Heart left ventricle (tissue), 13 donors: ENCODE measurements around the gene TRIM59.

Source experiments
- CTCF ChIP-seq, 12 donors: fragments of 200-600 bp; sonication (generic) in 4 of 12; IDR thresholded peaks; one replicate each; pipeline versions ENCODE4 v1.5.0 to v1.8.0; 2018 to 2022; ENCODE audit warnings: antibody characterized with exemption in 12 of 12, mild to moderate bottlenecking in 5 of 12
- POLR2A ChIP-seq, 2 donors: fragments of 450-650 bp; IDR thresholded peaks; one replicate each; pipeline ENCODE4 v1.6.1; 2017; ENCODE audit warnings: antibody characterized with exemption in 2 of 2, mild to moderate bottlenecking in 2 of 2, moderate library complexity in 2 of 2
- donor health status: ischemic (EF 13 %, LVEDD 7.1; RV severe dilation, severe dysfunction).
- donor health status: DM: no; HTN: yes; CAD: no.
- donor health status: DM: no; HTN: no; CAD: no.
- donor health status: ischemic (EF 25% LVEDD 6.9; RV normal size, moderate dysfunction).
- donor health status: ischemic (EF 25% LVEDD 5.7; RV mildly dilated, moderate dysfunction).
- donor health status: ischemic (EF 35%, LVEDD 5.7; RV mildly dilated, moderate dysfunction).
- donor health status: nonischemic (EF 11% LVEDD 7.7; RV severe dilation, severe dysfunction).
- donor health status: DM: yes; HTN: yes; CAD: no.
- donor health status: PGD.
- donor health status: ischemic (EF 29% LVEDD 5.4; RV normal size, mild dysfunction).
- donor health status: nonischemic (EF 23%, LVEDD 6.1; RV moderate dilation, normal function).

DNA sequence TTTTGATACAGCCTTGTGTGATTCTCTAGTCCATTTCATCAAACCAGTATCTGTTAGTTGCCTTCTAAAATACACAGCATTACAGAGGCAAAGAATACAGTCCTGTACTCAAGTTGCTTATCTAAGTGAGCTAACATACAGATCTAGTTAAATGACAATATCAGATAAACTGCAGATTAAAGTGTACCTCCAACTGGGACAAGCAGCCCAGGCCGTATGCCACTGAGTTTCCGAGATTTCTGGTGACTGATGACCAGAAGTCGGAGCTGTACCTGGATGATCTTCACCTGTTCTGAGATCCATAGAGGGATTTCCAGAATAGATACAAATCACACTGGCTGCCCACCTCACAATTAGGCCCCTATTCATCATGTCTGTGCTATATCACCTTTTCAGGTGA lies 6.3 kb upstream of the TRIM59 start:
- TF ChIP-seq POLR2A (IDR thresholded peaks at IDR 0.05), result no peak
- TF ChIP-seq CTCF (IDR thresholded peaks at IDR 0.05), result no peak
